HG03097 (cell line): ENCODE data around the gene AURKB.

ENCODE experiments used
- ATAC-seq: cut with Tn5 transposase; IDR thresholded peaks from one replicate; pipeline ENCODE4 v1.9.1; 2021; ENCODE audit not compliant: unreplicated experiment, low FRiP score

The AURKB gene

DNA sequence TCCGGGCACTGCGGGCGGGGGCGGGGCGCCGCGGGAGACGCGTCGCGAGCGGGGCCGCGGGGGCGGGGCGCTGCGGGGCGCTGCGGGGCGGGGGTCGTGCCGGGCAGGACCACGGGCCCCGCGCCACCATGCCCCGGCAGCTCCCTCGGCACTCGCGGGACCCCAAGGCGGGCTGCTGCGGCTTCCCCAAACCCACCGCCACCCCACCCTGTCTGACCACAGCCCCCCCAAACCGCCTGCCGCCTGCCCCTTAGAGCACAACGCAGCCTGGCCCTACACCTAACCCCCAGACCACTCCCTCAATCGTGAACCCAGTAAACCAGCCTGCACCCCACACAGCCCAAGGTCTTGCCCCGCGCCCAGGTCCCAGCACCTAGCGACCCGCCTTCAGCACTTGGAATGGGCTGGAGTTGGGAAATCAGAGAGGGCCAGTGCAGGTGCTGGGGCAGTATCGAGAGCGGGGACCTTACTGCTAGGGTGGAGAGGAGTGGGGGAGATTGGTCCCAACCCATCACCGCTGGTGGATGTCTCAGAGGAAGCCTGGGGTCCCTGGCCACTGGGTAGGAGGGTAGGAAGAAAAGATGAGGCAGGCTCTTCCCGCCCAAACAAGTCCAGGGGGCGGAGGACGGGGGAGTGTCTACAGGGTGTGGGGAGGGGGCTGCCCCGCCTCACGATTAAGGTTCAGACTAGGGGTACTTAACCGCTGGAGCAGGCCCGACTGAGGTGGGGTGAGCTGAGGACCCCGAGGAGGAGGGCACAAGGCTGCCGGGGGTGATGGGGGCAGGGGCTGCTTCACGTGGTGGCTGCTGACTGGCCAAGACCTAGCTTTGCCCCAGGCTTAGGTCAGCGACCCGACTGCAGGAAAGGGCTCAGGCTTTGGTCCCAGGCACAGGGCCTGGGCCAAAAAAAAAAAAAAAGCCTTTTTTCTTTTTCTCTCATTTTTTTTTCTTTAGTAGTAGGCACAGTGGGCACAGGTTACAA is 47.1 kb downstream of the AURKB start:
- no peak for ATAC-seq

DNA sequence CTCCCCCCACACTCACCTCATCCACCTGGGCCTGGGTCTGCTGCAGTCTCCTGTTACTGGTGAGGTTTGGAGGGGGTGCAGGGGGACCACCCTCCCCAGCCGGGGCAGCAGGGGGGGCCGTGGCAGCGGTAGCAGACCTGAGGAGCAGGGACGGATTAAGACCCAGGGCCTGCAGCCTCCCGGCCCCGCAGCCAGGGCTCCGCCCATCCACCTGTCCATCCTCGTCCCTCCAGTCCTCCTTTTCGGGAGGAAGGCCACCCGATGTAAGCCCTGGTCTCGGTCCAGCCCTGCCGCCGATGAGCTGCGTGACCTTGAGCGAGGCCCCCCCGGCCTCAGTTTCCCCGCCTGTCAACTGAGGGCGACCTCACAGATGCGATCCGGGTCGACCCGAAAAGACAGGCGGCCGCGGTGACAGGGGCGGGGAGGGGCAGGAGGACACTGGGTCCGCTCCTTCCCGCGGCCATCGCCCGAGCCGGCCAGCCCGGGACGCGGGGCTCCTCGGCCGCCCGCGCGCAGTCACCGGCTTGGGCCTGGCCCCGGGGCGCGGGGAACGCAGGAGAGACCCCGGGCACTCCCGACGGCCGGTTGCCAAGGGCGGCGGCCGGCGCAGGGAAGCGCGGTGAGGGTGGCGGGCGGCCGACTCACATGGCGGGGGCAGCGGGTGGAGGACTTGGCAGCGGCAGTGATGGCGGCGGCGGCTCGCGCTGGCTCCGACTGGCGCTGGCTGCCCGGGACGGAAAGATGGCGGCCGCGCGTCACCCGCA is 48.0 kb downstream of the AURKB start, which contains the start of gene VAMP2:
TSS of gene VAMP2 (minus strand) at position 716 of the 764 bp plus-strand sequence. CDS start at position 647, 69 bp downstream.
- no peak for ATAC-seq

DNA sequence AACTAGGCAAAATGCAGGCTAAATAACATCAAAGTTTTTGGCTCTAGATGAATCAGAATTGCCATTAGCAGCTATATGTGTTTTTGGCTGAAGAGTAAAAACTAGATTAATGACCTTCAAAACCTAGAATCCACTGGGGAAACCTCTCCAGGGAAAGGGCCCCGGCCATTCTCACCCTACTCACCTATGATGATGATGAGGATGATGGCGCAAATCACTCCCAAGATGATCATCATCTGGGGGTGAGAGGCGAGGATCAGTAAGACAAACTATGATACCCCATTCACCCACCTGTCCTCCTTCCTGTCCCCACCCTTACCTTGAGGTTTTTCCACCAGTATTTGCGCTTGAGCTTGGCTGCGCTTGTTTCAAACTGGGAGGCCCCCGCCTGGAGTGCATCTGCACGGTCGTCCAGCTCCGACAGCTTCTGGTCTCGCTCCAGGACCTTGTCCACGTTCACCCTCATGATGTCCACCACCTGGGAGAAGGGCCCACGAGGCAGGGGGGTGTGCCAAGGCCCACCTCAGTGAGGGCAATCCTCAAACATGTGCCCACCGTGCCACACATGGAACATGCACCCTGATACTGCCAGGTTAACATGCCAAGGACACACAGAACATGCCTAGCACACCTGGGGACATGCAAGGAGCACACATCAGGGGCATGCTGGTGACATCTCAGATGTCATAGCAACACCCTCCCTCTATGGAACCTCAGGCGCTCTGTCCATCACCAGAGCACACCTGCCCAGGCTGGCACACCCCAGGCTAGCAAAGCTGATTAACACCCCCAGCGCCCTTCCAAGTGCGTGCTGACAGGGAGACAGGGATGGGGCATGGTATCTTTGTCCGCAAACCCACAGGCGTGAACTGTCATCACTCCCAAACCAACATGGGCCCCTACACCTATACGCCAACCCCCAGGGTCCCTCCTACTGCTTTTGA is 48.8 kb downstream of the AURKB start:
- ATAC-seq: no peak

DNA sequence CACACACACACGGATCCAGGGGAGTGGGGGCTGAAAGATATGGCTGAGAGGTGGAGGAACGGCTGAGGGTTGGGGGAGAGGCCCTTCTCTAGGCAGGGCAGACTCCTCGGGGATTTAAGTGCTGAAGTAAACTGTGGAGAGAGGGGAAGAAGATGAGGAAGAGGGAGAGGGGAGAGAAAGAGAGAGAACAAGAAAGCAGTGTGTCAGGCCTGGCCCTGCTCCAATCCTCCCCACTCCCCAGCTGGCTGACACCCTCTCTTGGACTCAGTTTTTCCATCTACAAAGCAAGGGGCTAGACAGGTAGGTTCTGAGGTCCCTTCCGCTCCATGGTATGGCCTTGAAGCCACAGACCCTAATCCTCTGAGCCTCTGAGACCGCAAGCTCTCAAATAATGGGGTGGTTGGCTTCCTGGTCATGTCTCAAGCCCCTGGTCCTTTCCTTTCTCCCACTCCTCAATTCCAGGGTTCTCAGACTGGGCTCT is 49.6 kb downstream of the AURKB start:
- ATAC-seq: no peak

DNA sequence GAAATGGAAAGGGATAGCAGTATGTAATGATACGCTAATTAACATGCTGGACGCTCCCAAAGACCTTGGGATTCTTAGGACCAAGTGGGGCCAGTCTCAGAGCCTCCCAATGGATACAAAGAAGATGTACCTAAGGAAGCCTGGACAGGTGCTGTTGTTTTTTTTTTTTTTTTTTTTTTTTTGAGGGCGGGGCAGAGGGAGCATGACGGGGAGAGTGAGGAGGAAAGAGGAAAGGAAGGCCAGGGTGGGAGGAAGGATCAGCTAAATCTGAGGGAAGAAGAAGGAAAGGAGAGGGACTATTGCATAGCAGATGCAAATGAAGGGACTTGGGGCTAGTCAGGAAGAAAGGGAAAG is 50.2 kb downstream of the AURKB start:
- ATAC-seq: no peak

DNA sequence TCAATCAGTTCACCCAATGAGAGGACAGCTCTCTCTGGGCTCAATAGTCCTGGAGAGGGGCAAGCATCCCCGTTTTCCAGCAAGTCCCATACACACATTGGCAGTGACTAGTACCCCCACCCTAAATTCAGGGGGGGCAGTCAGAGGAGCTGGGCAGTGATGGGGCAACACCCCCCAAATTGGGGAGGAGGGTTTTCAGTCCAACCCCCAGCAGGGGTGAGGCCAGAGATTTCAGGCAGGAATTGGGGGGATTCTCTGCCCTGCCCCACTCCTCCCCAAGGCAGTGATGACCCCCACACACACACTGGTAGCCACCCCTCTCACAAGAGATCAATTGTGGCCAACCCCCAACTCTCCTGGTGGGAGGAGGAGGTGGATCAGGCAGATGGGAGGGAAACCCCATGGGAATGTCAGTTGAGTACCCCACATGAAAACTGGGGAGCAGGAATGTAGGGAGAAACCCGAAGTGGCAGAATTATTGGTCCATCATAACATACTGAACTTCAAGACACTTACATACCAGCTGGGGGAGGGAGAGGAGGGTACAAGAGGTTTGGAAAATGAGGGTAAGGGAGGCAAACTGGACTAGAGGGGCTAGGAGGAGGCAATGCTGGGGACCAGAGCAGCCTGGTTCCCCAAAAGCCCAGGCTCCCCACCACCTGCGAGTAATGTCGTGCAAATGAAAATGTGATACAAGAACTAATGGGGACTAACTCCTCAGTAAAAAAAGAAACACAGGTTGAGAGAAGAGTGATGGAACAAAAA is 50.7 kb downstream of the AURKB start:
- no peak for ATAC-seq

DNA sequence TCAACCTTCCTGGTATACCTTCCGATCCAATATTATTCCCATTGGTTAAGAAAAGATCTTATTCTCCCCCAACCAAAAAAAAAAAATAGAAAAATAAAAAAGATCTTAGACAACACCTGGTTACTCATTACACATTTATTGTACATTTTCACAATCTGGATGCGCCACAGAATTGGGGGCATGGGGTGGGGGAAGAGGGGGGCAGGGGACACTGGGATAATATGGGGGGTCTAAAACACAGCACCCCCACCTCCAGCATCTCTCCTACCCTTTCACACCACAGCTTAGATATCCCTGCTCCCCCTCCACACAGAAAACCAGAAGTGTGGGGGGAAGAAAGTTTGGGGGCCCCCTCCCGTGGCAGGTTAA is 51.4 kb downstream of the AURKB start:
- no peak for ATAC-seq

DNA sequence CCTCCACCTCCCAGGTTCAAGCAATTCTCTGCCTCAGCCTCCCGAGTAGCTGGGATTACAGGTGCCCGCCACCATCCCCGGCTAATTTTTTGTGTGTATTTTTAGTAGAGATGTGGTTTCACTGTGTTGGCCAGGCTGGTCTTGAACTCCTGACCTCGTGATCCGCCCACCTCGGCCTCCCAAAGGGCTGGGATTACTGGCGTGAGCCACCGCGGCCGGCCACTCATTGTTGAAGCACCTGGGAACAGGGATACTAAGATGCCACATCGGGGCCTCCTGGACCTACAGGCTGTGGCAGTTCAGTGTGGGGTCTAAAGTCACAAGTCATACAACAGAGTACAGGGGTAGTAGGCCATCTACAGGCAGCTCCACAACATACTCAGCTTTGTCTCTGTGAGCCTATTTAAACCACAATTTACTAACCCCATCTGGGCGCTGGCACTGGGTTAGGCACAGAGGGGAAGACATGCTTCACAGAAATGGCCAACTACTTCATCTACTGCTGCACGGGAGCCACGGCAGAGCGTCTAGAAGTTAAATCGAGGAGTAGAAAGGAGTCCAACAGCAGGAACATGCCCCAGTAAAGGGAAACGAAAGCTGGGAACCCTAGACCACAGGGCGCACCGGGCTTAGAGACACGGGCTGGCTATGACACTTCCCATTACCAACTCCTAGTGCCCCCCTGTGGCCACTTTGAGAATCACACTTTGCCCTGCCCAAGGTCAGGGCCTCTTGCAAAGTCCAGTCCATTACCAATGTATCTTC is 51.9 kb downstream of the AURKB start:
- no peak for ATAC-seq

DNA sequence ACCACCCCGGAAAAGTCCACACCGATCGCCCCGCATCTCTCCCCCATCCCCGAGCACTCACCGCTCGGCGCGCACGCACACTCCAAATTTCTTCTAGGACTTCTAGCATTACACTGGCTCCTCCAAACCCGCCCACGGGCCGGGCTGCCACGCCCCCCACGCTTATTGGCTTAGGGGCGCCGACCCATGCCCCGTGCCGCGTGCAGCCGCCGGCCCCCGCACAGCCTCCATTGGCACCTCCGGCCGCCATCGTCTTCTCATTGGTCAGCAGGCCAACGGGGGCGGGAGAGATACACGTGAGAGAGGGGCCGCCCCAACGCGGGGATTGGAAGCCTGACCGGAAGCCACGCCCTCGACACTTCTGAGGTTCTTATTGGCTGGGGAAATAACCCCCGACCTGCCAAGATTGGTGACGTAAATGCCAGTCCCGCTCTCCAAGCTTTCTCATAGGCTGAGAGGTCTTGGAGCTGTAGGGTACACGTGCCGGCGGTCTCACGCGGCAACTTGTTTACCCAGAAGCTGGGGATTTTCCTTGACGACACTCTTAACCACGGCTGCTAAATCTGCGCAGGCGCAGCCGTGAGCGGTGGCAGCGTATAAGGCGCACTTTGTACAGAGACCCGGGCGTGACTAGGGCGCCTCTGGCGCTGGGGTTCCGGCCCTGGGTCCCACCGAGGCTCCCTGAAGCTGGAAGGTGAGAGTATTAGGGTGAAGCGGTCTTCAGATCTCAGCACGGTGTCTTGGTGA is 54.0 kb downstream of the AURKB start:
- peak; percentile 65 for ATAC-seq

DNA sequence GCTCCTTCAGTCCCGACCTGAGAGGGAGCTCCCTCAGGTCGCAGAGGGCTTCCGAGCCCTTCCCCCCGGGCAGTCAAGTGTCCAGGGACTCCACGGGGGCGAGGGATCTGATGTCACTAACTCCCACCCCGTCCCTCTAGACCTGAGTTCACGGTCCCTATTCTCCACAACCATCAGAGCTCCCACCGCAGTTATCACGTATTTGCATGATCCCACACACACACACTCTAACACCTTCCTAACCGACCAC is 54.5 kb downstream of the AURKB start:
- no peak for ATAC-seq

DNA sequence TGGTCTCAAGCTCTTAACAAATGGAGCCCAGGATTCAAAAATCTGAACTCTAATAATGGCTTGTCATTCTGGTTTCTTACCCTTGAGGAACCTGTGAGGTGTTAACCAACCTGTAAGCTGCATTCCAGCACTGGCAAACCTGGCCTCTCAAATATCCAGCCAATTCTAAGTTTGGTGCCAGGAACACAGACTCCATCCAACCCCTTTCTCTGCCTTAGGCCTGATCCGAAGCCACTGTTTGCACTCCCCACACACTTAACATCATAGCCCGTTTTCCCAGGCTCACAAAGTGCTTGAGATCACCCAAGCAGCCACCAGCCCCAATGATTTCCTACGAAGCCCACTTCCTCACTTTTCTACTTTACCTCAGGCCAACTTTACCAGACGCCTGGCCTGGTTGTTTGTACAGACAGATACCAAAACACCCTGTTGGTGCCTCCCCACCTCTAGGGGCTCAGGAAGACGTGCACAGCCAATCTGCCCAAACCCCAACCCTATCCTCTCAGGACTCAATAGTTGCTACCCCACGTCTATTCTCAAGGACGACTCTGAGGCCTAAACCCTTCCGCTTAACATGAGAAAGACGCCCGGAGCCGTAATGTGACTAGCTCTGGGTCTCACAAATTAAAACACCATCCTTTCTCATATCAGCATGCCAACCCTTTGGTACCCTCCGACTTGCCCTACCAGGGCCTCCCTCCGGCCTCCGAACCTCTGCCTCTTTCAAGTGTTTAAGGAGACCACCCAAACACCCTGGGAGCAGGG is 55.0 kb downstream of the AURKB start:
- ATAC-seq: no peak
